Endothelial cell of umbilical vein (primary cell): Measurements from ENCODE around the gene LOXL1. TPM values are rescaled to one million over a fixed set of nuclear protein-coding genes. Genes with fewer than 3 reads are reported as not detected.
A peak's percentile ranks its signal among the peaks of the same experiment; 100 is the strongest.

Experiments
- BruUV-seq: library from RNA; stranded (reverse); fragments of 400-500 nt; replicated peaks from 2 replicates; lab custom pipeline; 2021; lab: Mats Ljungman, UMichigan
- CTCF ChIA-PET: fragments of 300-600, 350-600 bp; sonication (Branson Sonifier 250); formaldehyde crosslinking; loops from one replicate; lab custom pipeline; 2021; ENCODE audit warnings: antibody characterized with exemption, inconsistent platforms; lab: Charles Lee
- POLR2A ChIA-PET: fragments of 300-600, 350-600 bp; sonication (Branson Sonifier 250); formaldehyde crosslinking; loops from one replicate; lab custom pipeline; 2021; ENCODE audit warnings: antibody characterized with exemption, inconsistent platforms; lab: Charles Lee
- DNase-seq: peaks from one replicate; pipeline ENCODE4 v3.0.0-alpha.2; 2011; ENCODE audit warnings: low read depth, low spot score
- FAIRE-seq: peaks from 2 replicates; lab custom pipeline; 2011; peaks lifted over from hg19 to GRCh38; lab: Jason Lieb, UNC
- H2AFZ ChIP-seq: 2 replicates; pipeline ENCODE4 v1.6.0; 2012; ENCODE audit warnings: low read depth, low read length, control low read depth, inconsistent platforms
- H3K27ac ChIP-seq: 2 replicates; pipeline ENCODE4 v1.5.1; 2011; ENCODE audit warnings: low read depth, mild to moderate bottlenecking, control low read depth, low read length, moderate library complexity; ENCODE audit not compliant: insufficient read depth
- H3K27me3 ChIP-seq, 2 experiments: 2 replicates each; pipeline versions ENCODE4 v1.6.0 to v1.6.1; 2011; ENCODE audit warnings: low read length in 2 of 2, mixed read lengths in 1 of 2; ENCODE audit not compliant: control insufficient read depth in 2 of 2, insufficient read depth in 2 of 2
- H3K36me3 ChIP-seq, 2 experiments: 2 replicates in 1 of 2; 3 replicates in 1 of 2; pipeline ENCODE4 v1.5.1; 2011; ENCODE audit warnings: low read length in 2 of 2, mild to moderate bottlenecking in 1 of 2, moderate library complexity in 1 of 2; ENCODE audit not compliant: control insufficient read depth in 2 of 2, insufficient read depth in 2 of 2; ENCODE audit errors: extremely low read depth in 1 of 2
- H3K4me1 ChIP-seq: 3 replicates; pipeline ENCODE4 v1.5.1; 2011; ENCODE audit warnings: mild to moderate bottlenecking, low read length; ENCODE audit not compliant: control insufficient read depth, insufficient read depth; ENCODE audit errors: extremely low read depth
- H3K4me2 ChIP-seq: 2 replicates; pipeline ENCODE4 v1.6.1; 2011; ENCODE audit warnings: low read length, control low read depth, mixed read lengths; ENCODE audit not compliant: insufficient read depth
- H3K4me3 ChIP-seq, 3 experiments: fragments of 200-600 bp in 1 of 3; sonication (generic), shearing (Covaris generic) in 1 of 3; replicated peaks in 1 of 3; 2 replicates each; pipeline ENCODE4 v1.5.1; 2011 to 2016; ENCODE audit warnings: control low read depth in 3 of 3, low read length in 3 of 3, mild to moderate bottlenecking in 2 of 3, inconsistent platforms in 1 of 3, low read depth in 1 of 3, moderate library complexity in 1 of 3; ENCODE audit not compliant: insufficient read depth in 1 of 3
- H3K79me2 ChIP-seq: 2 replicates; pipeline ENCODE4 v1.6.0; 2012; ENCODE audit warnings: low read length, inconsistent platforms; ENCODE audit not compliant: control insufficient read depth, insufficient read depth
- H3K9ac ChIP-seq: replicated peaks from 2 replicates; pipeline ENCODE3; 2011; ENCODE audit warnings: low read length, control low read depth; ENCODE audit not compliant: insufficient read depth; ENCODE audit errors: extremely low read depth
- H3K9me1 ChIP-seq: replicated peaks from 3 replicates; pipeline ENCODE4 v1.6.0; 2011; ENCODE audit warnings: mild to moderate bottlenecking, low read length; ENCODE audit not compliant: control insufficient read depth, insufficient read depth; ENCODE audit errors: extremely low read depth
- H3K9me3 ChIP-seq: replicated peaks from 2 replicates; pipeline ENCODE4 v1.5.1; 2012; ENCODE audit warnings: low read length, inconsistent platforms; ENCODE audit not compliant: control insufficient read depth, insufficient read depth
- H4K20me1 ChIP-seq: replicated peaks from 2 replicates; pipeline ENCODE3; 2011; ENCODE audit warnings: mild to moderate bottlenecking, low read length; ENCODE audit not compliant: control insufficient read depth, insufficient read depth; ENCODE audit errors: extremely low read depth
- CTCF ChIP-seq, 2 donors: IDR thresholded peaks; 1 replicate in 1 of 2; 2 replicates in 1 of 2; pipeline ENCODE4 v1.5.1; 2011; ENCODE audit warnings: low read length in 2 of 2, mild to moderate bottlenecking in 2 of 2, moderate library complexity in 2 of 2, control low read depth in 1 of 2, inconsistent platforms in 1 of 2, low read depth in 1 of 2; ENCODE audit not compliant: insufficient read depth in 1 of 2; ENCODE audit errors: extremely low read depth in 1 of 2
- EZH2 ChIP-seq: IDR thresholded peaks from 2 replicates; pipeline ENCODE4 v1.6.1; 2012; ENCODE audit warnings: borderline replicate concordance, low read depth, mild to moderate bottlenecking, moderate library complexity, low read length, inconsistent platforms; ENCODE audit not compliant: severe bottlenecking
- FOS ChIP-seq: IDR thresholded peaks from 2 replicates; pipeline ENCODE4 v1.6.1; 2011; ENCODE audit warnings: mild to moderate bottlenecking, low read length, moderate library complexity, borderline replicate concordance; ENCODE audit not compliant: insufficient read depth
- GATA2 ChIP-seq: IDR thresholded peaks from 2 replicates; pipeline ENCODE4 v1.7.0; 2011; ENCODE audit warnings: low read depth, mild to moderate bottlenecking, moderate library complexity, mixed read lengths, low read length; ENCODE audit not compliant: insufficient read length, insufficient read depth
- JUN ChIP-seq: IDR thresholded peaks from 2 replicates; pipeline ENCODE4 v1.6.1; 2011; ENCODE audit warnings: borderline replicate concordance, low read depth; ENCODE audit not compliant: insufficient read length, insufficient read depth
- MAX ChIP-seq: IDR thresholded peaks from 2 replicates; pipeline ENCODE4 v1.6.1; 2011; ENCODE audit not compliant: insufficient read depth, insufficient read length
- MYC ChIP-seq: IDR thresholded peaks from one replicate; pipeline ENCODE4 v1.6.1; 2011; ENCODE audit warnings: mild to moderate bottlenecking, low read depth, low read length
- POLR2A ChIP-seq: IDR thresholded peaks from 2 replicates; pipeline ENCODE4 v1.6.1; 2012; ENCODE audit warnings: low read depth, mild to moderate bottlenecking, control low read depth, low read length
- POLR2AphosphoS5 ChIP-seq: IDR thresholded peaks from 2 replicates; pipeline ENCODE4 v1.6.1; 2012; ENCODE audit warnings: low read depth, mild to moderate bottlenecking, control low read depth, low read length, moderate library complexity; ENCODE audit not compliant: insufficient read depth
- dilution Hi-C: fragments of 300-500 bp; cut with MboI; formaldehyde crosslinking; loops from one replicate; pipeline ENCODE4 v1.15.0; 2019; ENCODE audit warnings: low sequenced_read_pairs; ENCODE audit not compliant: extremely low pct_ligation_motif_present
- intact Hi-C: fragments of 100-400 bp; cut with micrococcal nuclease; formaldehyde crosslinking; loops from one replicate; pipeline ENCODE4 v1.10.0; 2022
- polyA plus RNA-seq, 4 experiments: library from polyadenylated mRNA; depleted of rRNA in 3 of 4; stranded (reverse) in 3 of 4; unstranded in 1 of 4; fragments of >200 nt; gene quantifications; 2 replicates each; pipeline versions ENCODE4 v1.2.1 to v1.2.3, GENCODE V29; 2011 to 2012; ENCODE audit warnings: missing spikeins in 1 of 4
- total RNA-seq: library from RNA; stranded (reverse); gene quantifications from 2 replicates; pipeline ENCODE4 v1.2.3, GENCODE V29; 2021

Gene LOXL1
- total and polyA plus RNA-seq, 2 donors (not counting 3 experiments of a cell fraction or from before 2014, with no cell fraction given) = 5.2 to 14.4 TPM

- H3K9ac ChIP-seq = no peak overlapping the region
- peak; percentile 83 for DNase-seq
- peak; percentile 79 for FAIRE-seq
- no peaks in the 10 kb centered on the region for H4K20me1 ChIP-seq
- no peaks in the 10 kb centered on the region for H3K9me1 ChIP-seq
- ChIA-PET POLR2A (no interaction called here), CTCF (interaction anchor here (0.6 to 13.1 kb wide), 16 partner anchors 8 to 357 kb away, joined by 3 to 651 read pairs (median 4); partner anchors contain the start of genes LOXL1 and TBC1D21)
- H2AFZ ChIP-seq = peak overlapping the region; percentile 69
- no peaks in the 10 kb centered on the region for H3K36me3 ChIP-seq
- peaks cover 20% of the 10 kb centered on the region for H3K4me1 ChIP-seq
- no peaks in the 10 kb centered on the region for H3K27me3 ChIP-seq
- peak; percentile 95 to 98 for TF ChIP-seq CTCF (IDR thresholded peaks at IDR 0.05; ENCODE audit: extremely low read depth in 1 of 2, insufficient read depth in 1 of 2, low read depth in 1 of 2, low read length in 2 of 2)
- TF ChIP-seq JUN = no peak
- no peak for TF ChIP-seq EZH2
- no peaks in the 10 kb centered on the region for H3K79me2 ChIP-seq
- dilution Hi-C loops = no loop called here
- intact Hi-C loops = loop anchor here (1.0 to 2.0 kb wide), 3 partner anchors 13 to 90 kb away; no protein-coding TSS in a partner anchor
- no TSS peak for BruUV-seq
- no peak overlapping the region for H3K27ac ChIP-seq
- no peaks in the 10 kb centered on the region for H3K9me3 ChIP-seq
- H3K4me3 ChIP-seq = no peak overlapping the region
- H3K4me2 ChIP-seq = no peak overlapping the region
These were observed 38.5 kb downstream of the LOXL1 start for GRCh38 chr15:73964736-73965093.

GRCh38 chr15:73965094-73965757 lies 39.0 kb downstream of the LOXL1 start:
- no peak overlapping the region for H3K4me3 ChIP-seq
- TF ChIP-seq CTCF (IDR thresholded peaks at IDR 0.05; ENCODE audit: extremely low read depth in 1 of 2, insufficient read depth in 1 of 2, low read depth in 1 of 2, low read length in 2 of 2) (no peak), JUN (no peak), EZH2 (no peak), FOS (no peak), MAX (no peak), POLR2A (no peak), POLR2AphosphoS5 (no peak), MYC (no peak), GATA2 (no peak)
- H3K27me3 ChIP-seq = no peaks in the 10 kb centered on the region
- no peaks in the 10 kb centered on the region for H3K79me2 ChIP-seq
- no peak overlapping the region for H3K27ac ChIP-seq
- no peaks in the 10 kb centered on the region for H4K20me1 ChIP-seq
- no peak overlapping the region for H3K9ac ChIP-seq
- H3K9me1 ChIP-seq = no peaks in the 10 kb centered on the region
- DNase-seq = no peak
- H3K4me1 ChIP-seq = peaks cover 21% of the 10 kb centered on the region
- H3K4me2 ChIP-seq = no peak overlapping the region
- H3K36me3 ChIP-seq = no peaks in the 10 kb centered on the region
- dilution Hi-C loops = no loop called here
- intact Hi-C loops = loop anchor here (2.0 kb wide), 1 partner anchor 90 kb away; no protein-coding TSS in a partner anchor
- no peaks in the 10 kb centered on the region for H3K9me3 ChIP-seq
- H2AFZ ChIP-seq = peak overlapping the region; percentile 69
- POLR2A ChIA-PET = no interaction called here
- BruUV-seq = no TSS peak
- CTCF ChIA-PET = interaction anchor here (1.0 to 13.1 kb wide), 5 partner anchors 9 to 92 kb away, joined by 3 to 651 read pairs (median 46); partner anchors contain the start of gene TBC1D21
- no peak for FAIRE-seq
